ENCODE measurements around the gene ANKRD40CL.

Gene ANKRD40CL

DNA sequence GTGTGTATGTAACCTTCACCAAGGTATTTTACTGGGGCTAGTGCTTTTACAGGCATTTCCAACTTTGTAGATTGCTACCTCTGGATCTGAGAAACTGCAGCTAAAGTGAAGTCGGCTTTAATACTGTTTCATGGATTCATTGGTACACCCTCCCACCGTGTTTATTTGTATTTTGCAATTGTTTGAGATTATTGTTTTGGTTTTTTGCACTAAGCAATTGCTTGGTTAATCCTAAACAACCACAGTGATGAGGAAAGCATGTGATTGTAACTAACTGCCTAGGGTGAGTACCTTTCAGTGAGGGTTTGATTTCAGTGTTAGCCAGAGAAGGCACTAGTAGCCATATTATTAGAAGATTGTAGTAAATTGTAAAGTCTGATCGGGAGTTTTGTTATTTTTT is 44.6 kb downstream of the ANKRD40CL start:
- DNase-seq (ENCODE audit: extremely low read depth, insufficient read length): no peak
- Histone ChIP-seq H3K36me3 (ENCODE audit: control insufficient read depth, insufficient read depth, low read length) (no peaks in the 10 kb centered on the region), H3K4me3 (replicated peaks; ENCODE audit: low read depth, low read length) (no peak overlapping the region), H3K27me3 (replicated peaks; ENCODE audit: control insufficient read depth, insufficient read depth, low read length) (no peaks in the 10 kb centered on the region)
- TF ChIP-seq, protein P1, sequence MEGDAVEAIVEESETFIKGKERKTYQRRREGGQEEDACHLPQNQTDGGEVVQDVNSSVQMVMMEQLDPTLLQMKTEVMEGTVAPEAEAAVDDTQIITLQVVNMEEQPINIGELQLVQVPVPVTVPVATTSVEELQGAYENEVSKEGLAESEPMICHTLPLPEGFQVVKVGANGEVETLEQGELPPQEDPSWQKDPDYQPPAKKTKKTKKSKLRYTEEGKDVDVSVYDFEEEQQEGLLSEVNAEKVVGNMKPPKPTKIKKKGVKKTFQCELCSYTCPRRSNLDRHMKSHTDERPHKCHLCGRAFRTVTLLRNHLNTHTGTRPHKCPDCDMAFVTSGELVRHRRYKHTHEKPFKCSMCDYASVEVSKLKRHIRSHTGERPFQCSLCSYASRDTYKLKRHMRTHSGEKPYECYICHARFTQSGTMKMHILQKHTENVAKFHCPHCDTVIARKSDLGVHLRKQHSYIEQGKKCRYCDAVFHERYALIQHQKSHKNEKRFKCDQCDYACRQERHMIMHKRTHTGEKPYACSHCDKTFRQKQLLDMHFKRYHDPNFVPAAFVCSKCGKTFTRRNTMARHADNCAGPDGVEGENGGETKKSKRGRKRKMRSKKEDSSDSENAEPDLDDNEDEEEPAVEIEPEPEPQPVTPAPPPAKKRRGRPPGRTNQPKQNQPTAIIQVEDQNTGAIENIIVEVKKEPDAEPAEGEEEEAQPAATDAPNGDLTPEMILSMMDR (IDR thresholded peaks at IDR 0.05; ENCODE audit: insufficient read depth, low read length, poor library complexity, severe bottlenecking): no peak

DNA sequence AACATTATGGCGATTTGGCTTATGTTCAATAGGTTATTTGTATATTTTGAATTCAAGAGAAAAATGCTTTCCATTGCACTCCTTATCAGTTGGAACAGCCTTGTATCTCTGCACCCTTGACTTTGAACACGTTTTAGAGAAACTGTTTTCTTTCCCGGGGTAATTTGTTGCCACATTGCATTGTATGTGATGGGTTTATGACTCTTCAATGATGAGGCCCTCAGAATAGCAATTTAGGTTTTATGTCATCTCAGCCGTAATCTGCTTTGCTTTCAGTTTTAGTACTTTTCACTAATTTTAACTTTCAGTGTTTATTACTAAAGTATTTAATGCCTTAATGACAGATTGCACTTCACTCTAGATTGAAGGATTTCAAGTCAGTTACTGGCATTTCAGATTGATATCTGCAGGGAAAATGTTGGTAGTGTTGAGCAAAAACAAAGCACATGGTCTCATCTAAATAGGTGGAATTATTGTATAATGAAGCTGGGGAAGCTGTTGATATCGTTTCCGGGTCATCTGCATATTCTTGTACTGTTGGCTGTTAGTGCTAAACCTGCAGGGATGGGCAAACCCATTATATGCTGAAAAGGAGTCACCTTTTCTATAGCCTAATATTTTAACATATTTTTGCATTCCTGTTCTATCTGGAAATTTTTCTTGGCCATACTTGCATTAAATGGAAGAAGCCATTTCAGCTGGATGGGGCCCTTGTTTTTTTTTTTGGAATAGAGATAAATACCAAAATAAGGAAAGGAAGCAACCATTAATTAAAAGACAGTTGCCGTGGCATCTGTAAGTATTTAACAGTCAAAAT is 45.9 kb downstream of the ANKRD40CL start:
- no peaks in the 10 kb centered on the region for H3K36me3 ChIP-seq (ENCODE audit: control insufficient read depth, insufficient read depth, low read length)
- TF ChIP-seq, protein P1 (IDR thresholded peaks at IDR 0.05; ENCODE audit: insufficient read depth, low read length, poor library complexity, severe bottlenecking): no peak
- H3K27me3 ChIP-seq (replicated peaks; ENCODE audit: control insufficient read depth, insufficient read depth, low read length): no peaks in the 10 kb centered on the region
- DNase-seq (ENCODE audit: extremely low read depth, insufficient read length): no peak
- peak overlapping the region; percentile 91 for H3K4me3 ChIP-seq (replicated peaks; ENCODE audit: low read depth, low read length)

DNA sequence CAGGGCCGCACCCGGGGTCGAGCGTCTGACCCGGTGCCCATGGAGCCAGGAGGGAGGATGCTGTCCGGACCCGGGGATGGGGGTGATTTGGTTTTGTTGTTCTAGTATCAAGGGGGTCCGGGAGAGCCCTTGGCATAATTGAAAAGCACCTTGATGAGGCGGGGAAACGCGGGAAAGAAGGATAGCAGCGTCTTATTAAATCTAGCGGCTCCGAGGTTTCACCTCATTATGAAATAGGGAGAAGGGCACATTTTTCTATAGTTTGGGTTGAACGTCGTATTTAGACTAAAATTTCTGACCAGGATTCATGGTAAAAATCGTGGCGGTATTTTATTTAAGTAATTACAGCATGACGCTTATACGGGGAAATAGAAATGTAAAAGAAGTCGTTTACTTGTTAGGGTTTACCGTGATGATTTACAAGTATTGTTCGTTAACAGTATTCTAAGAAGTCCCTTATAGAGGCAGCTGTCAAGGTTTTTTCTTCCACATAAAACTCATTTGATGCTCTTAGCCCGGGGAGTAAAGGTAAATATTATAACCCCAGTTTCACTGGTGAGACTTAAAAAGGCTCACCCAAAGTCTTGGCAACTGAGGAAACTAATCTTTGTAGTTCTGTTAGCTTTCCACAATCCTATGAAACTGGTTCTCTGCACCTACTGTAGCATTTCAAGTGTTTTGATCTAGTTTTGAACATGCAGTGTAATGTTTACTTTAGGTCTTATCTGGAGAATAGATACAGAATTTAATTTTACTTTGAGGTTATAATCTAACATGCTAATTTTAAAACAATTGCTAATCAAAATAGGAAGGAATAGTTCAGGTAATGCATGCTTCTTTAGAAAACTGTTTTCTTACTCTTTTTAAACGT is 47.2 kb downstream of the ANKRD40CL start:
- H3K4me3 ChIP-seq (replicated peaks; ENCODE audit: low read depth, low read length): peak overlapping the region; percentile 91
- TF ChIP-seq, protein P1 (IDR thresholded peaks at IDR 0.05; ENCODE audit: insufficient read depth, low read length, poor library complexity, severe bottlenecking): no peak
- no peak for DNase-seq (ENCODE audit: extremely low read depth, insufficient read length)
- no peaks in the 10 kb centered on the region for H3K36me3 ChIP-seq (ENCODE audit: control insufficient read depth, insufficient read depth, low read length)
- no peaks in the 10 kb centered on the region for H3K27me3 ChIP-seq (replicated peaks; ENCODE audit: control insufficient read depth, insufficient read depth, low read length)

DNA sequence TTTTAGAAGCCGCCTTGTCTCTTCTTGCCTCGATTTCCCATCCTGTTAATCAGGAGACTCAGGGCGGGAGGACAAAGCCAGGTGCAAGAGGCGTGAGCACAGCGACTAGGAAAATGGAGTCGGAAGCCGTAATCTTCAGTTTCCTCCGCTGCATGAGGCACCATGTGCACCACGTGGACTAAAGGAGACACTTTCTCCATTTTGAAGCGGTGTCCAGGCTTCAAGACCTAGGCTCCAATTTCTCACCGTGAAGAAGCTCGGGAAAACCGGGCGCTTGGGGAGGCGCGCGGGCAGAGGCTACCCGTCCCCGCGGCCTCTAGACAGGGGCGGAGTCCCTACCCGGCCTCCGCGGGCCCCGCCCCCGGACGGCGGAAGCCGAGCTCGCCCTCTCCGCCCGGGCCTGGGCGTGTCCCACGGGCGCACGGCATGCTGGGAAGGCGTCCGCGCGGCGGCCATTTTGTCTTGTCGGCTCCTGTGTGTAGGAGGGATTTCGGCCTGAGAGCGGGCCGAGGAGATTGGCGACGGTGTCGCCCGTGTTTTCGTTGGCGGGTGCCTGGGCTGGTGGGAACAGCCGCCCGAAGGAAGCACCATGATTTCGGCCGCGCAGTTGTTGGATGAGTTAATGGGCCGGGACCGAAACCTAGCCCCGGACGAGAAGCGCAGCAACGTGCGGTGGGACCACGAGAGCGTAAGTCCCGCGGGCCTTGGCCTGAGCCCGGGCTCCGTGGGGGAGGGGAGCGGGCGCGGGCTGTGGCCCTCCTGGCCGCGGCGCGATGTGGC is 48.0 kb downstream of the ANKRD40CL start, which contains the start of gene LUC7L3:
TSS of gene LUC7L3 (plus strand) at position 460 of the 780 bp plus-strand sequence. CDS start at position 590, 130 bp downstream.
- TF ChIP-seq, protein P1 (IDR thresholded peaks at IDR 0.05; ENCODE audit: insufficient read depth, low read length, poor library complexity, severe bottlenecking): no peak
- peak; percentile 97 for DNase-seq (ENCODE audit: extremely low read depth, insufficient read length)
- Histone ChIP-seq H3K27me3 (replicated peaks; ENCODE audit: control insufficient read depth, insufficient read depth, low read length) (no peaks in the 10 kb centered on the region), H3K36me3 (ENCODE audit: control insufficient read depth, insufficient read depth, low read length) (no peaks in the 10 kb centered on the region), H3K4me3 (replicated peaks; ENCODE audit: low read depth, low read length) (peak within 1 kb of the TSS; percentile 91)

DNA sequence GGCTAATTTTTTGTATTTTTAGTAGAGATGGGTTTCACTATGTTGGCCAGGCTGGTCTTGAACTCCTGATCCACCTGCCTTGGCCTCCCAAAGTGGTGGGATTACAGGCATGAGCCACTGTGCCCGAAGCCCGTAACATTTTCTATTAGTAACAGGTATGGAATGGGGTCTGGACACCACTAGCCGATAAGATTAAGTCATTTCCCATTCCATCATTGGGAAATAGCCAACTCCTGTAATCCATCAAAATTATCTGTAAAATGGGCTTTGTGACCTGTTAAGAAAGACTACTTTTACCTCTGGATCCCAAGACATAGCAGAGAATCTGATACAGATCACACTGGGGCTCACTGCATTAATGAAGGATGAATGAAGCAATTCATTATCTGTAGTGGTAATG is 51.8 kb downstream of the ANKRD40CL start:
- TF ChIP-seq, protein P1 (IDR thresholded peaks at IDR 0.05; ENCODE audit: insufficient read depth, low read length, poor library complexity, severe bottlenecking): no peak
- H3K36me3 ChIP-seq (ENCODE audit: control insufficient read depth, insufficient read depth, low read length): no peaks in the 10 kb centered on the region
- H3K27me3 ChIP-seq (replicated peaks; ENCODE audit: control insufficient read depth, insufficient read depth, low read length): no peaks in the 10 kb centered on the region
- DNase-seq (ENCODE audit: extremely low read depth, insufficient read length): no peak
- H3K4me3 ChIP-seq (replicated peaks; ENCODE audit: low read depth, low read length): no peak overlapping the region

Data from GM06990 (cell line).